Islet precursor cell (in vitro differentiated cells): ENCODE data around the gene SUGP1.
A peak's percentile ranks its signal among the peaks of the same experiment; 100 is the strongest.

Experiments
- DNase-seq: peaks from one replicate; pipeline ENCODE4 v3.0.0-alpha.2; 2018

SUGP1 gene

GRCh38 chr19:19300613-19301012, 19.7 kb downstream of the SUGP1 start:
- no peak for DNase-seq

- DNase-seq, result no peak
Measured at GRCh38 chr19:19297759-19298158, 22.6 kb downstream of the SUGP1 start.

- DNase-seq, result no peak
Measured at GRCh38 chr19:19296953-19297689, 23.2 kb downstream of the SUGP1 start.

- no peak for DNase-seq
Measured at GRCh38 chr19:19294914-19295313, 25.4 kb downstream of the SUGP1 start.

GRCh38 chr19:19292607-19293006, 27.7 kb downstream of the SUGP1 start:
- DNase-seq, result no peak

- no peak for DNase-seq
Measured at GRCh38 chr19:19285686-19286085, 34.6 kb downstream of the SUGP1 start.

- no peak for DNase-seq
Measured at GRCh38 chr19:19280561-19280960, 39.7 kb downstream of the SUGP1 start.

GRCh38 chr19:19279853-19280252, 40.5 kb downstream of the SUGP1 start:
- DNase-seq, result no peak

GRCh38 chr19:19279062-19279612, 41.2 kb downstream of the SUGP1 start:
- DNase-seq, result no peak

- DNase-seq, result peak; percentile 53
Measured at GRCh38 chr19:19278315-19278714, 42.0 kb downstream of the SUGP1 start.

GRCh38 chr19:19276851-19277250, 43.5 kb downstream of the SUGP1 start:
- DNase-seq, result peak; percentile 48

GRCh38 chr19:19276386-19276785, 43.9 kb downstream of the SUGP1 start:
- DNase-seq, result peak; percentile 81

- DNase-seq, result peak; percentile 47
Measured at GRCh38 chr19:19274716-19275565, 45.4 kb downstream of the SUGP1 start.

- DNase-seq, result peak; percentile 35
Measured at GRCh38 chr19:19274146-19274545, 46.2 kb downstream of the SUGP1 start.

GRCh38 chr19:19271828-19272599, 48.3 kb downstream of the SUGP1 start:
- peak; percentile 40 for DNase-seq

GRCh38 chr19:19270749-19271571, 49.3 kb downstream of the SUGP1 start:
- peak; percentile 33 for DNase-seq

- DNase-seq, result peak; percentile 55
Measured at GRCh38 chr19:19269952-19270694, 50.2 kb downstream of the SUGP1 start.

GRCh38 chr19:19268453-19269385, 51.6 kb downstream of the SUGP1 start:
- DNase-seq, result peak; percentile 36

- DNase-seq, result no peak
Measured at GRCh38 chr19:19267305-19267704, 53.0 kb downstream of the SUGP1 start.

- DNase-seq, result no peak
Measured at GRCh38 chr19:19263886-19264487, 56.3 kb downstream of the SUGP1 start.
